ENCODE measurements around the gene ANKS3.
A peak's percentile ranks its signal among the peaks of the same experiment; 100 is the strongest.

The ANKS3 gene

DNA sequence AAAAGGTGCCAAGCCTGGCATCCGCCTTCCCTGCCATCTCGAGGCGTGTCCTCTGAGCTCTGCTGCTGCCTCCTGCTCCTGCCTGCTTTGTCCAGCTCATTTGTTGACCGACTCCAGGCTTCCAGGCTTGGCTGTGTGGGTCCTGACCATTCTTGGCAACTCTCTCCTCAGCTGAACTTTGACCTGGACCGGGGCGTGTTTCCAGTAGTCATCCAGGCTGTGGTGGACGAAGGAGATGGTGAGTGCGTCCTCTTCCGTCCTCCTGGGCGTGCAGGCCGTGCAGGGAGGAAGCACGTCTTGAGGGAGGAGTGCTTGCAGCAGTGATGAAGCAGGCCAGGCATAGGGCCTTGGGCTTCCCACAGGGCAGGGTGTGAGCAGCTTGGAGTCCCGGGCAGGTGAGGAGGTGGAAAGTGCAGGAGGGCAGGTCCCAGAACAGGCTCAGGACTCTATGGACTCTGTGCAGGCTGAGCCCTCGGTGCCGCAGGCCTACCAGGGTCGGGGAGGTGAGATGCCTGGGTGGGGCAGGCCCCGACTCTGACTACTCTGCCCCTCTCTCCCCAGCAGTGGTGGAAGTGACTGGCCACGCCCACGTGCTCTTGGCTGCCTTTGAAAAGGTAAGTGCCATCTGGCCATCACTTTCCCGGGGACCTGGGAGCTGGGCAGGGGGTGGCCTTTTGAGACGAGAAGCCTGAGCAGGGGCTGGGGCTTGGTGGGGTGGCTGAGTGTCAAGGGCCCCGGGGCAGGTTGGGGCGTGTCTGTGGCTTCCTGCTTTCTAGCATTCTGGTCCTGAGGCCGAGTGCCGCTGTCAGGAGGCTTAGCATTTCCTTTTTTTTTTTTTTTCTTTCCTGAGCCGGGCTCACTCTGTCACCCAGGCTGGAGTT lies 69.3 kb downstream of the ANKS3 start:
- no peaks in the 10 kb centered on the region for H3K27me3 ChIP-seq (ENCODE audit: insufficient read depth, low read length, poor library complexity)
- DNase-seq: peak; percentile 74
- H3K4me1 ChIP-seq (ENCODE audit: insufficient read depth, low read length): peaks cover 11% of the 10 kb centered on the region
- no peak overlapping the region for H3K9ac ChIP-seq (ENCODE audit: low read depth, low read length)
- H3K4me2 ChIP-seq (ENCODE audit: insufficient read depth, low read length): no peak overlapping the region
- H2AFZ ChIP-seq (ENCODE audit: low read depth, low read length): no peak overlapping the region
- H3K36me3 ChIP-seq (ENCODE audit: insufficient read depth, low read length): peaks cover 66% of the 10 kb centered on the region
- H3K27ac ChIP-seq (ENCODE audit: low read length): peak overlapping the region; percentile 15; the same call in 1 of the 2 replicates
- ATAC-seq (ENCODE audit: insufficient read depth, low read depth): peak; percentile 71
- no peaks in the 10 kb centered on the region for H3K9me3 ChIP-seq (ENCODE audit: insufficient read depth, low read length, severe bottlenecking)
- peaks cover 11% of the 10 kb centered on the region; the same call in 1 of the 2 replicates for H3K79me2 ChIP-seq (ENCODE audit: insufficient read depth, low read length)
- H4K20me1 ChIP-seq (ENCODE audit: insufficient read depth, low read length): peaks cover 29% of the 10 kb centered on the region
- no peak overlapping the region for H3K4me3 ChIP-seq (ENCODE audit: low read depth in 1 of 2, low read length in 2 of 2)
- TF ChIP-seq, protein P1, sequence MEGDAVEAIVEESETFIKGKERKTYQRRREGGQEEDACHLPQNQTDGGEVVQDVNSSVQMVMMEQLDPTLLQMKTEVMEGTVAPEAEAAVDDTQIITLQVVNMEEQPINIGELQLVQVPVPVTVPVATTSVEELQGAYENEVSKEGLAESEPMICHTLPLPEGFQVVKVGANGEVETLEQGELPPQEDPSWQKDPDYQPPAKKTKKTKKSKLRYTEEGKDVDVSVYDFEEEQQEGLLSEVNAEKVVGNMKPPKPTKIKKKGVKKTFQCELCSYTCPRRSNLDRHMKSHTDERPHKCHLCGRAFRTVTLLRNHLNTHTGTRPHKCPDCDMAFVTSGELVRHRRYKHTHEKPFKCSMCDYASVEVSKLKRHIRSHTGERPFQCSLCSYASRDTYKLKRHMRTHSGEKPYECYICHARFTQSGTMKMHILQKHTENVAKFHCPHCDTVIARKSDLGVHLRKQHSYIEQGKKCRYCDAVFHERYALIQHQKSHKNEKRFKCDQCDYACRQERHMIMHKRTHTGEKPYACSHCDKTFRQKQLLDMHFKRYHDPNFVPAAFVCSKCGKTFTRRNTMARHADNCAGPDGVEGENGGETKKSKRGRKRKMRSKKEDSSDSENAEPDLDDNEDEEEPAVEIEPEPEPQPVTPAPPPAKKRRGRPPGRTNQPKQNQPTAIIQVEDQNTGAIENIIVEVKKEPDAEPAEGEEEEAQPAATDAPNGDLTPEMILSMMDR (IDR thresholded peaks at IDR 0.05; ENCODE audit: borderline replicate concordance, extremely low read depth, low read length, poor library complexity, severe bottlenecking): no peak
- TF ChIP-seq EZH2 (IDR thresholded peaks at IDR 0.05; ENCODE audit: borderline replicate concordance, low read depth, low read length, severe bottlenecking): no peak

DNA sequence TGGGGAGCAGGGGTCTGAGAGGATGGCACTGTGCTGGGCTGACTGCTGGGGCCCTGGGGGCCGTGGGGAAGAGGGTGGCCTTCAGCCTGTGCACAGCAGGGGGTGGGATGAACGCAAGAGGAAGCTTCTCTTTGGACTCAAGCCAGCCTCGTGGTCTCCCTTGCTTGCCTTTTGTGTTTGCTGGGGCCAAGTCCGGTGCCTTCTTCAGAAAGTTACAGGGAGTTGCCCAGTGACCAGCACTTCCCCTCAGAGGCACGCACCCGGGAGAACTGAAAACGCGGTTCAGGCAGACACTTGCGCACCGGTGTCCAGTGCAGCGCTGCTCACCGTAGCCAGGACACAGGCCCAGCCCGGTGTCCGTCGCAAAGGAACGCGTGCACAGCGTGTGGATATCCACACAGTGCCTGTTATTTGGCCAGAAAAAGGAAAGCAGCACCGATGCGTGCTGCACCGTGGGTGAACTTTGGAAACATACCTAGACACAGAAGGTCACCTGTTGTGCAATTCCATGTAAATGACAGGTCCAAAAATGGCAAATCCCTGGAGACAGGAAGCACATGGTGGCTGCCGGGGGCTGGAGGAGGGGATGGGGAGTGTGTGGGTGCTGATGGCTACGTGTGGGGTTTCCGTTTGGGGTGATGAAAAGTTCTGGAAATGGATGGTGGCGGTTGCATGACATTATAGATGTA lies 70.2 kb downstream of the ANKS3 start:
- peaks cover 29% of the 10 kb centered on the region for H4K20me1 ChIP-seq (ENCODE audit: insufficient read depth, low read length)

DNA sequence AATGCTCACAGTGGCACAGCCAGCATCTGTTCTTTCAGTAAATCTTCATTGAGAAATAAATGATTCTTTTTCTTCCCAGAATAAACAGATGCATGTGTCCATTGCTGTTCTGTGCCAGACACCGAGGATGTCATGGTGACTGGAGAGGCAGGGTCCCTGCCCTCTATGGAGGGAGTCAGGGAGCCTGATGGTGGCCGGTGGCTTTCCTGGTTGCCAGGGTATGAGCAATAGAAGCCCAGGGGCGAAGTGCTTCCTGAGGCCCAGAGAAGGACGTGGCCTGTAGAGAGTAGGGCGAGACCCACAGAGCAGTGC lies 70.7 kb downstream of the ANKS3 start:
- Histone ChIP-seq H3K36me3 (ENCODE audit: insufficient read depth, low read length) (peaks cover 59% of the 10 kb centered on the region), H3K27ac (ENCODE audit: low read length) (no peak overlapping the region), H3K79me2 (ENCODE audit: insufficient read depth, low read length) (peaks cover 13% of the 10 kb centered on the region; the same call in 1 of the 2 replicates), H3K4me1 (ENCODE audit: insufficient read depth, low read length) (peaks cover 11% of the 10 kb centered on the region), H3K9me3 (ENCODE audit: insufficient read depth, low read length, severe bottlenecking) (no peaks in the 10 kb centered on the region), H3K4me3 (ENCODE audit: low read depth in 1 of 2, low read length in 2 of 2) (no peak overlapping the region), H3K9ac (ENCODE audit: low read depth, low read length) (no peak overlapping the region), H4K20me1 (ENCODE audit: insufficient read depth, low read length) (peaks cover 29% of the 10 kb centered on the region), H3K27me3 (ENCODE audit: insufficient read depth, low read length, poor library complexity) (no peaks in the 10 kb centered on the region), H2AFZ (ENCODE audit: low read depth, low read length) (no peak overlapping the region), H3K4me2 (ENCODE audit: insufficient read depth, low read length) (no peak overlapping the region)
- ATAC-seq (ENCODE audit: insufficient read depth, low read depth) (no peak), DNase-seq (no peak)
- TF ChIP-seq EZH2 (IDR thresholded peaks at IDR 0.05; ENCODE audit: borderline replicate concordance, low read depth, low read length, severe bottlenecking): no peak
- TF ChIP-seq, protein P1 (IDR thresholded peaks at IDR 0.05; ENCODE audit: borderline replicate concordance, extremely low read depth, low read length, poor library complexity, severe bottlenecking): no peak

More for the DNA sequence above, 70.2 kb downstream of the ANKS3 start:
- Histone ChIP-seq H3K79me2 (ENCODE audit: insufficient read depth, low read length) (peaks cover 13% of the 10 kb centered on the region; the same call in 1 of the 2 replicates), H3K27me3 (ENCODE audit: insufficient read depth, low read length, poor library complexity) (no peaks in the 10 kb centered on the region), H3K4me3 (ENCODE audit: low read depth in 1 of 2, low read length in 2 of 2) (no peak overlapping the region), H3K4me1 (ENCODE audit: insufficient read depth, low read length) (peaks cover 11% of the 10 kb centered on the region), H2AFZ (ENCODE audit: low read depth, low read length) (no peak overlapping the region), H3K36me3 (ENCODE audit: insufficient read depth, low read length) (peaks cover 62% of the 10 kb centered on the region), H3K9ac (ENCODE audit: low read depth, low read length) (no peak overlapping the region), H3K4me2 (ENCODE audit: insufficient read depth, low read length) (no peak overlapping the region), H3K27ac (ENCODE audit: low read length) (no peak overlapping the region), H3K9me3 (ENCODE audit: insufficient read depth, low read length, severe bottlenecking) (no peaks in the 10 kb centered on the region)
- ATAC-seq (ENCODE audit: insufficient read depth, low read depth) (no peak), DNase-seq (no peak)
- TF ChIP-seq EZH2 (IDR thresholded peaks at IDR 0.05; ENCODE audit: borderline replicate concordance, low read depth, low read length, severe bottlenecking): no peak
- TF ChIP-seq, protein P1 (IDR thresholded peaks at IDR 0.05; ENCODE audit: borderline replicate concordance, extremely low read depth, low read length, poor library complexity, severe bottlenecking): no peak

All from DND-41 (cell line).